Skeletal muscle satellite cell (primary cell): ENCODE results near the gene ESRRA.
"Not testable (repeated sequence)": the region's sequence is repeated elsewhere in the genome, so short reads cannot be mapped to it uniquely, and the experiment has no call there.

Experiments used
- H3K27me3 ChIP-seq: 2 replicates; pipeline ENCODE4 v1.7.0; 2013; ENCODE audit warnings: low read length; ENCODE audit not compliant: control insufficient read depth, insufficient read depth
- H3K36me3 ChIP-seq: 2 replicates; pipeline ENCODE4 v1.7.0; 2013; ENCODE audit warnings: mild to moderate bottlenecking, control low read depth, low read length; ENCODE audit not compliant: insufficient read depth
- H3K4me1 ChIP-seq: 2 replicates; pipeline ENCODE4 v1.7.0; 2013; ENCODE audit warnings: low read length; ENCODE audit not compliant: control insufficient read depth, insufficient read depth
- H3K4me2 ChIP-seq: 2 replicates; pipeline ENCODE4 v1.7.0; 2013; ENCODE audit warnings: mild to moderate bottlenecking, low read length
- H3K4me3 ChIP-seq: 2 replicates; pipeline ENCODE4 v1.7.0; 2013; ENCODE audit warnings: low read length
- H3K9ac ChIP-seq: 2 replicates; pipeline ENCODE4 v1.7.0; 2013; ENCODE audit warnings: mild to moderate bottlenecking, low read depth, low read length, moderate library complexity
- H3K9me3 ChIP-seq: replicated peaks from 2 replicates; pipeline ENCODE4 v1.7.0; 2013; ENCODE audit warnings: mild to moderate bottlenecking, control low read depth, low read length

Gene ESRRA

DNA sequence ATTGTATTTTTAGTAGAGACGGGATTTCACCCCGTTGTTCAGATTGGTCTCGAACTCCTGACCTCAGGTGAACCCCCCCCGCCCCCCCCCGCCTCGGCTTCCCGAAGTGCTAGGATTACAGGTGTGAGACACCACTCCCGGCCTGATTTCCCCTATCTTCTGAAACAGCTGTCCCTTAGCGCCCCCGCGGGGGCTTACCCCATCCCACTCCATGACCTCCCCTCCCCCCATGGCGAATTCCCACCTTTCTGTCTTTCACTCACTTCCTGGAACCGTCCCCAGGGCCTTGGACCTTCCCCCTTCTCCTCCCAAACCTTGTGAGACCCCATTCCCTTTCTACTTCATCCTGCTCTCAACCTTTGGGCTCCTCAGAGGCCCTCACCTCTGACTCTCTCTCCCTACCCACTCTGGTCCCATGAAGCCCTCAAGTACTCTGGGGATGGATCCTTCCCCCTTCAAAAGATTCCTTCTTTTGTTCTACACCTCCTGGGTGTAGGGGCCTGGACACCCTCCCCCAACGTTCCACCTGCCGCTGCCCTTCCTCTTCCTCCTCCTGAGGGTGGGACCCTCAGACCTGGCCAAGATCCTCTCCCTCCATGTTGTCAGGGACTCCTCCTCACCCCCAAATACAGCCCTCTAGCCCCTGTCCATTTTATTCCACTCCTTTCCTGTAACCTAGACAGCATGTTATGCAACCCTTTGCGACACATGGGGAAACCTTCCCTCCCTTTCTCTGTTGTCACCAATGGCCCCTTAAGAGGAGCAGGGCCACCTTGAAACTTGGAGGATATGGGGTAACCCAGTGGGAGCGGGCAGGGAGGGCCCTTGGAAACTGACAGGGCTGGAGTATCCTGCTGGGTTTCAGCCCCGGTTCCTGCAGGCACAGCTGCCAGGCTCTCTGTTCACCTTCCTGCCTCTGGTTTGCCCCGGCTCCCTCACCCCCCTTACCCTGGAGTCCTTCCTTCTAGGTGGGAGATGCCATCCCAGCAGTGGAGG, 13.7 kb downstream of the ESRRA start:
- peak overlapping the region; percentile 97 for H3K9ac ChIP-seq
- H3K4me1 ChIP-seq: peaks cover 14% of the 10 kb centered on the region
- no peaks in the 10 kb centered on the region for H3K9me3 ChIP-seq
- no peaks in the 10 kb centered on the region for H3K27me3 ChIP-seq
- H3K4me2 ChIP-seq: peak overlapping the region; percentile 100
- peaks cover 40% of the 10 kb centered on the region for H3K36me3 ChIP-seq
- H3K4me3 ChIP-seq: peak overlapping the region; percentile 82

DNA sequence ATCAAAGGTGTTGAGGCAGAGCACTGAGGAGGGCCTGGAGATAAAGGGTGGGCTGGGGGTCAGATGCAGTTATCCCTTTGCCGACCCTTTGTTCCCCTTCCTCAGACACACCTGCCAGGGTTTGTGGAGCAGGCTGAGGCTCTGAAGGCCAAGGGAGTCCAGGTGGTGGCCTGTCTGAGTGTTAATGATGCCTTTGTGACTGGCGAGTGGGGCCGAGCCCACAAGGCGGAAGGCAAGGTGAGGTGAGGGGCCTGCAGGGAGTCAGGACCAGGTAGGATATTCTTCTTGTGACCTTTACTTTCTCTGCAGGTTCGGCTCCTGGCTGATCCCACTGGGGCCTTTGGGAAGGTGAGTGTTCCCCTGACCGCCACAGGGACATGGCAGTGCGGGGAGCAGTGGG, 15.2 kb downstream of the ESRRA start:
- Histone ChIP-seq H3K4me1 (peaks cover 11% of the 10 kb centered on the region), H3K4me2 (no peak overlapping the region), H3K4me3 (no peak overlapping the region), H3K9me3 (no peaks in the 10 kb centered on the region), H3K36me3 (peaks cover 26% of the 10 kb centered on the region), H3K27me3 (no peaks in the 10 kb centered on the region), H3K9ac (no peak overlapping the region)

DNA sequence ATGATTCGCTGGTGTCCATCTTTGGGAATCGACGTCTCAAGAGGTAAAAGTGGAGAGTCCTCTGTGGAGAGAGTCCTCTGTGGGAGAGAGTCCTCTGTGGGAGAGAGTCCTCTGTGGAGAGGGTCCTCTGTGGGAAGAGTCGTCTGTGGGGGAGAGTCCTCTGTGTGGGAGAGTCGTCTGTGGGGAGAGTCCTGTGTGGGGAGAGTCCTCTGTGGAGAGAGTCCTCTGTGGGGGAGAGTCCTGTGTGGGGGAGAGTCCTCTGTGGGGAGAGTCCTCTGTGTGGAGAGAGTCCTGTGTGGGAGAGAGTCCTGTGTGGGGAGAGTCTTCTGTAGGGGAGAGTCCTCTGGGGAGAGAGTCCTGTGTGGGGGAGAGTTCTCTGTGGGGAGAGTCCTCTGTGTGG, 15.7 kb downstream of the ESRRA start:
- Histone ChIP-seq H3K4me1 (peaks cover 11% of the 10 kb centered on the region), H3K9me3 (no peaks in the 10 kb centered on the region), H3K4me3 (no peak overlapping the region), H3K36me3 (peaks cover 25% of the 10 kb centered on the region), H3K4me2 (no peak overlapping the region), H3K27me3 (no peaks in the 10 kb centered on the region), H3K9ac (no peak overlapping the region)

DNA sequence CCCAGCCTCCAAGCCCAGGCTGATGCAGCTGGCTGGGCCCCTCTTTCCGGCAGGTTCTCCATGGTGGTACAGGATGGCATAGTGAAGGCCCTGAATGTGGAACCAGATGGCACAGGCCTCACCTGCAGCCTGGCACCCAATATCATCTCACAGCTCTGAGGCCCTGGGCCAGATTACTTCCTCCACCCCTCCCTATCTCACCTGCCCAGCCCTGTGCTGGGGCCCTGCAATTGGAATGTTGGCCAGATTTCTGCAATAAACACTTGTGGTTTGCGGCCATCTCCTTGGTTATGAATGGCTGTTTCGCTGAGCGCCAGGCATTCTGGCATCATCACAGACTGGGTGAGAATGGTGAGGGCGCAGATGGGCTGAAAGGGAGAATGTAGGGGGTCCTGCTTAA, 16.2 kb downstream of the ESRRA start:
- no peak overlapping the region for H3K4me2 ChIP-seq
- peaks cover 11% of the 10 kb centered on the region for H3K4me1 ChIP-seq
- H3K36me3 ChIP-seq: peaks cover 24% of the 10 kb centered on the region
- H3K9me3 ChIP-seq: no peaks in the 10 kb centered on the region
- no peak overlapping the region for H3K9ac ChIP-seq
- H3K27me3 ChIP-seq: no peaks in the 10 kb centered on the region
- H3K4me3 ChIP-seq: no peak overlapping the region

DNA sequence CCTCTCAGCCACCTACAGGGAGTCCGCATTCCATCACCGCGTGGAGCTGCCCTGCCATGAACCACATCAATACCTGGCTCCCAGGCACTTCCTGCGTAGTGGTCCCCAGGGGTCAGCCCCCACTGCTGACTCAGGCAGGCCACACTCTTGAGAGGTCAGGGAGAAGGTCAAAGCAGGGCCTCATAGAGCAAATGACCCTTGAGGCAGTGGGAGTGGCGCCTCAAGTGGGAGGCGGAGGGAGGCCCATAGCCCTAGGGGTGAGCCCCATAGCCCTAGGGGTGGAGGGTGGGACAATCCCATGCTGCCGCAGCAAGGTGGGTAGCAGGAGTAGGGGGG, 17.6 kb downstream of the ESRRA start:
- no peak overlapping the region for H3K4me2 ChIP-seq
- no peak overlapping the region for H3K4me3 ChIP-seq
- H3K9me3 ChIP-seq: no peaks in the 10 kb centered on the region
- peaks cover 23% of the 10 kb centered on the region for H3K36me3 ChIP-seq
- no peak overlapping the region for H3K9ac ChIP-seq
- H3K4me1 ChIP-seq: peaks cover 11% of the 10 kb centered on the region
- H3K27me3 ChIP-seq: peaks cover 3% of the 10 kb centered on the region

DNA sequence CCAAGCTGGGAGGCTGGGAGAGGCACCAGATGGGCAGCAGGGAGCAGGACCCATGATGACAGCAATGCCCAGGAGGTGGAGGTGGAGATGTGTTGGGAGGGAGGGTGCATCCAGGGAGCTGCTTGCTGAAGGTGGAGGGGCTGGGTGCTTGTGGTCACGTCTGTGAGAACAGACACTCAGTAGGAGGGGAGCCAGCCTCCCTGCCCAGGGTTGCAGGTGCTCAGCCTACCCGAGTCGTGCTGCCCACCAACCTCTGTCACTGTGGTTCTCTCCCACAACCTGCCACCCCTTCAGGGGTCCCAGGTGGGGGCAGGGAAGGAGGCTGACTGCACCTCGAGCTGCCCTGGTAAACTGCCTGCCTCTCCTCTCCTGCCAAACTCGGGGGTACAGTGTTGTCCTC, 18.0 kb downstream of the ESRRA start:
- H3K9me3 ChIP-seq: no peaks in the 10 kb centered on the region
- H3K4me1 ChIP-seq: peaks cover 11% of the 10 kb centered on the region
- peaks cover 3% of the 10 kb centered on the region for H3K27me3 ChIP-seq
- no peak overlapping the region for H3K9ac ChIP-seq
- H3K4me2 ChIP-seq: no peak overlapping the region
- H3K36me3 ChIP-seq: peaks cover 23% of the 10 kb centered on the region
- no peak overlapping the region for H3K4me3 ChIP-seq

DNA sequence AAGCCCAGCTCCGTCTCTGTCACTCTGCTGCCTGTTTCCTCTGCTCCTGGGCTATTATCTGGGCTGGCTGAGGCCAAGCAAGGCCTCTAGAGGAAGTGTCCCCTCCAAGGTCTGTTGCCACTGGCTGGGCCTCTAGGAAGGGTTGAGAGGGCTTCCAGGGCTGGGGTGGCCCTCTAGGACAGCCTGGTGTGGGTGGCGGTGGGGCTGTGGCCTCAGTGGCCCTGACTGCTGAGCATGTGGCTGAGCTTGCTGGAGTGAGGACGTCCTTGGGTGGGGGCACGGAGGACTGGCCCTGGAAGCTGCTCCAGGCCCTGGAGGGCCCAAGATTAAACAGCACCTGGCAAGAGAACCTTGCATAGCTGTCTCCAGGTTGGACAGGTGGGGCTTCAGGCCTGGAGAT, 18.7 kb downstream of the ESRRA start:
- not testable (repeated sequence) for H3K4me3 ChIP-seq, H3K4me2 ChIP-seq, H3K9me3 ChIP-seq, H3K4me1 ChIP-seq, H3K27me3 ChIP-seq, H3K9ac ChIP-seq
- peaks cover 23% of the 10 kb centered on the region for H3K36me3 ChIP-seq

DNA sequence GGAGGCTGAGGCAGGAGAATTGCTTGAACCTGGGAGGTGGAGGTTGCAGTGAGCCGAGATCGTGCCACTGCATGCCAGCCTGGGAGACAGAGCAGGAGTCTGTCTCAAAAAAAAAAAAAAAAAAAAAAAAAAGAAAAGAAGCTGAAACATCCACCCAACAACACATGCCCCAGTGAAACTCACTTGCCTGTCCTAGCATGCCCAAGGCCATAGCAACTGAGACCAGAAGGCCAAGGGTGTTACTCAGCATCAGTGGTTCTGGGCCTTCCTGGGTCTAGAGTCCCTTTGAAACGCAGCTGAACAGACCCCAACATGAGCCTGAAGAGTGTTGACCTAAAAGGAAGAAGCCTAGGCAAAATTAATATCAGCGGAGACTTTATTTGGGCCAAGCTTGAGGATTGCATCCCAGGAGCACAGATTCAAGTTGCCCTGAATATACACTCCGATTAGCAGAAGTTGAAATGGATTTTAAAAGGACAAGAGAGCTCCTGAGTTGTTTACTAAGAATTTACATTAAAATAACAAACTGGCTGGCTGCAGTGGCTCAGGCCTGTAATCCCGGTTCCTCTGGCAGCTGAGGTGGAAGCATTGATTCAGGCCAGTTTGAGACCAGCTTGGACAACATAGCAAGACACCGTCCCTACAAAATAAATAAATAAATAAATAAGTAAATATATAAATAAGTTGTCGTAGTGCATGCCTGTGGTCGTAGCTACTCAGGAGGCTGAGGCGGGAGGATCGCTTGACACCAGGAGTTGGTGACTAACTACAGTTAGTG, 19.6 kb downstream of the ESRRA start:
- H3K4me2 ChIP-seq: no peak overlapping the region
- peaks cover 8% of the 10 kb centered on the region for H3K27me3 ChIP-seq
- H3K36me3 ChIP-seq: peaks cover 23% of the 10 kb centered on the region
- no peak overlapping the region for H3K9ac ChIP-seq
- H3K9me3 ChIP-seq: no peaks in the 10 kb centered on the region
- no peak overlapping the region for H3K4me3 ChIP-seq
- H3K4me1 ChIP-seq: no peaks in the 10 kb centered on the region

DNA sequence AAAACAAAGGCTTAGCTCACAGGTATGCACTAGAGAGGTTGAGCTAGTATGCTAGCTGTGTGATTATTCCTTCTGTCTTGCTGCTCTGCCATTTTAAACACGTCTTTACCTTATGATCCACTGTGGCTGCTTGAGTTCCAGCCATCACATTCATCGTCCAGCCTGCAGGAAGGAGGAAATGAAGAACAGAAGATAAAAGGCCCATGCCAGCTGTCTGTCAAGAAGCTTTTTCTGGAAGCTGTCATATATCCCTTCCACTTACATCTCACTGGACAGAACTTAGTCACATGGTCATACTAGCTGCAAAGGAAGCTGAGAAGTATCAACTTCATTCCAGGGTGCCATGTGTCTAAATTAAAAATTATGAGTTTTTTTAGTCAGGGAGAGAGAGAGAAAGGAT, 22.1 kb downstream of the ESRRA start:
- Histone ChIP-seq H3K4me1 (peaks cover 10% of the 10 kb centered on the region), H3K36me3 (peaks cover 5% of the 10 kb centered on the region), H3K4me2 (no peak overlapping the region), H3K27me3 (peaks cover 8% of the 10 kb centered on the region), H3K9ac (no peak overlapping the region), H3K4me3 (no peak overlapping the region), H3K9me3 (no peaks in the 10 kb centered on the region)

DNA sequence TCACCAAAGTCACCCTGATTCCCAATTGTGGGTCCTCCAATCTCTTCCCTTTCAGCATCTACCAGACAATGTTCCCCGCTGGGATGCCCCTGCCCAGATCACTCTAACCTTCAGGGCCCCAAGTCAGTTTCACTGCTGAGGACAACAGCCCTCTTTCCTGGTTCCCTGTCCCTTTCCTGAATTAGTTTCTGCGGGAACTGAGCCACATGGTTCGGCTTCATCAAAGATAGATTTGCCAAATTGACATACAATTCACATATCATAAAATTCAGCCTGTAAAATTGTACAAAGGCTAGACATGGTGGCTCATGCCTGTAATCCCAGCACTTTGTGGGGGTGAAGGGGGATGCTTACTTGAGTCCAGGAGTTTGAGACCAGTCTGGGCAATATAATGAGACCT, 22.7 kb downstream of the ESRRA start:
- H3K4me2 ChIP-seq: no peak overlapping the region
- H3K4me1 ChIP-seq: peaks cover 12% of the 10 kb centered on the region
- no peak overlapping the region for H3K9ac ChIP-seq
- no peaks in the 10 kb centered on the region for H3K9me3 ChIP-seq
- peaks cover 8% of the 10 kb centered on the region for H3K27me3 ChIP-seq
- H3K4me3 ChIP-seq: no peak overlapping the region
- H3K36me3 ChIP-seq: no peaks in the 10 kb centered on the region

DNA sequence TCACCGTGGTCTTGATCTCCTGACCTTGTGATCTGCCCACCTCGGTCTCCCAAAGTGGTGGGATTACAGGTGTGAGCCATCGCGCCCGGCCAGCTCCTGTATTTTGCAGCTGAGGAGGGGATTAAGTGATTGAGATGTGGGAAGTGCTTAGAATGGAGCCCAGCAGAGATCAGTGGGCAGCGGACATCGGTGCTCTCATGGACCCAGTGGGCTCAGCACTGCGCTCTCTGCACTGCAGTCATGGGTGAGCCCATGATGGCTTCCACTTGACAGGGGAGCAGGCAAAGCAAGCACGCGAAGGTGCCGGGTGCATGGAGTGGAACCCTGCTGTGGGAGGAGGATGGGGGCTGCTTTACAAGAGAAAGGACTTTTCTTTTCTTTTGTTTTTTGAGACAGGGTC, 25.6 kb downstream of the ESRRA start:
- Histone ChIP-seq H3K9ac (no peak overlapping the region), H3K4me3 (no peak overlapping the region), H3K9me3 (no peaks in the 10 kb centered on the region), H3K36me3 (no peaks in the 10 kb centered on the region), H3K4me1 (peaks cover 23% of the 10 kb centered on the region), H3K27me3 (peaks cover 8% of the 10 kb centered on the region), H3K4me2 (no peak overlapping the region)
